OCI-LY1 (cell line): ENCODE measurements around the gene SYF2.
"Not testable (repeated sequence)": the region's sequence is repeated elsewhere in the genome, so short reads cannot be mapped to it uniquely, and the experiment has no call there.

Source experiments
- H2AFZ ChIP-seq: fragments of 200-600 bp; sonication (generic), shearing (Covaris generic); 2 replicates; pipeline ENCODE4 v1.6.0; 2014; ENCODE audit warnings: antibody characterized with exemption, mild to moderate bottlenecking, low read length
- H3F3A ChIP-seq: fragments of 200-600 bp; sonication (generic), shearing (Covaris generic); 2 replicates; pipeline ENCODE4 v1.6.0; 2014; ENCODE audit warnings: mild to moderate bottlenecking, antibody characterized with exemption, low read length, moderate library complexity; ENCODE audit not compliant: insufficient read depth
- H3K27ac ChIP-seq: fragments of 200-600 bp; sonication (generic); 2 replicates; pipeline ENCODE4 v1.5.1; 2014; ENCODE audit warnings: low read length, mixed run types, mild to moderate bottlenecking, low read depth; ENCODE audit not compliant: poor library complexity, severe bottlenecking
- H3K27me3 ChIP-seq: fragments of 200-600 bp; sonication (generic); 2 replicates; pipeline ENCODE4 v1.6.0; 2014; ENCODE audit warnings: antibody characterized with exemption, mild to moderate bottlenecking, low read length, moderate library complexity; ENCODE audit not compliant: insufficient read depth
- H3K36me3 ChIP-seq: fragments of 200-600 bp; sonication (generic); 2 replicates; pipeline ENCODE4 v1.6.1; 2014; ENCODE audit warnings: mild to moderate bottlenecking, antibody characterized with exemption, low read length, moderate library complexity, mixed read lengths; ENCODE audit not compliant: insufficient read depth
- H3K4me1 ChIP-seq: fragments of 200-600 bp; sonication (generic); 2 replicates; pipeline ENCODE4 v1.5.1; 2014; ENCODE audit warnings: mild to moderate bottlenecking, low read length, moderate library complexity; ENCODE audit not compliant: insufficient read depth, severe bottlenecking
- H3K4me2 ChIP-seq: fragments of 200-600 bp; sonication (generic), shearing (Covaris generic); 2 replicates; pipeline ENCODE4 v1.6.1; 2014; ENCODE audit warnings: low read length
- H3K4me3 ChIP-seq: fragments of 200-600 bp; sonication (generic); 2 replicates; pipeline ENCODE4 v1.5.1; 2014; ENCODE audit warnings: low read length, low read depth, mild to moderate bottlenecking, mixed read lengths; ENCODE audit not compliant: poor library complexity, severe bottlenecking
- H3K79me2 ChIP-seq: fragments of 200-600 bp; shearing (Covaris generic); 2 replicates; pipeline ENCODE4 v1.6.1; 2016; ENCODE audit warnings: mixed run types, low read length, mixed read lengths; ENCODE audit not compliant: insufficient read depth
- H3K9ac ChIP-seq: fragments of 200-600 bp; sonication (generic), shearing (Covaris generic); 2 replicates; pipeline ENCODE4 v1.6.1; 2014; ENCODE audit warnings: mild to moderate bottlenecking, low read length, mixed read lengths
- H3K9me2 ChIP-seq: fragments of 200-600 bp; sonication (generic), shearing (Covaris generic); 2 replicates; pipeline ENCODE4 v1.6.1; 2014; ENCODE audit warnings: low read depth, mild to moderate bottlenecking, low read length, mixed read lengths
- H3K9me3 ChIP-seq: fragments of 200-600 bp; shearing (Covaris generic); 2 replicates; pipeline ENCODE4 v1.6.1; 2014; ENCODE audit warnings: low read length, mixed read lengths
- H4K20me1 ChIP-seq: fragments of 200-600 bp; sonication (generic), shearing (Covaris generic); 2 replicates; pipeline ENCODE4 v1.6.0; 2016; ENCODE audit warnings: mild to moderate bottlenecking, low read length; ENCODE audit not compliant: insufficient read depth
- EZH2 ChIP-seq: fragments of 200-600 bp; sonication (generic), shearing (Covaris generic); IDR thresholded peaks from 2 replicates; pipeline ENCODE4 v1.8.0; 2017; ENCODE audit warnings: borderline replicate concordance, mixed run types, mild to moderate bottlenecking, antibody characterized with exemption, low read length, moderate library complexity, mixed read lengths
- TF ChIP-seq, protein P1 (sequence below): fragments of 200-600 bp; sonication (generic), shearing (Covaris generic); IDR thresholded peaks from 2 replicates; pipeline ENCODE4 v1.5.1; 2017; ENCODE audit warnings: mild to moderate bottlenecking, antibody characterized with exemption, low read length, moderate library complexity, mixed read lengths

The SYF2 gene

DNA sequence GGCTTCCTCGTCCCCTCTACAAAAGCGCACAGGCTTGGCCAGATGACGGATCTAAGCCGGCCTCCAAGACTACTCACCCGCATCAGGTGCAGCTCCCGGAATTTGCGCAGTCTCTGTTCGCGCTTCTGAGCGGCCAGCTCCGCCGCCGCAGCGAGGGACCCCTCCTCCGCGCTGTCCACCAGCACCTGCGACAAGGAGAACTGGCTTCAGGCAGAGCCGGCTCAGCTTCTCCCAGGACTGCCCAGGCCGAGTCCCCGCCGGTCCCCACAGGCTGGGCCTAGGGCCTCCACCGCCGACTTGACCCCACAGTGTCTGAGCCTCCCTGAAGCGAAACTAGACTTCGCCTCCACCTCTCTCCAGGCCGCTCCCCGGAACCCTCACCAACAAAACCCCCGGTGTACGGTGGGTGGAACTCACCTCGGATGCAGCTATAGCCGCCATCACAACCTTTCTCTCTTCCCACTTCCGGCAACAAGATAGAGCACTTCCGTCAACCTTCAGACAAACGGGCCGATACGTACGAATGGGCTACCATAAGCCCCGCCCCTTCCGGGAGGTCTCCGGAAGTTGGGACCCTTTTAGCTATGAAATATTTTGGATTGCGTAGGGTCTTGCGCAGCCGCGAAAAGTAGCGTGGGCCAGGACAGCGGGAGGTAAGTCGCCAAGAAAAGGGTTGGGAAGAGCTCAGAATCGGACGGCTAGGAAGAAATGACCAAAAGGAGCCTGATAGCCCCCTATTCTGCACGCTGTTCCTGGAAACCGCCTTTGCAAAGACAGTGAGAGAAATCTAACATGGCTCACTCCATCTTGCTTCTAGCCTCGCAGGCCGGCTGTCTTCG lies at the start of gene SYF2:
TSS of gene SYF2 (minus strand) at position 476 of the 839 bp plus-strand sequence. CDS start at position 441, 35 bp downstream.
- H3K4me2 ChIP-seq: peak within 1 kb of the TSS; percentile 82
- no peaks in the 10 kb centered on the region for H4K20me1 ChIP-seq
- peaks cover 9% of the 10 kb centered on the region; the same call in 1 of the 2 replicates for H3K79me2 ChIP-seq
- no peaks in the 10 kb centered on the region for H3K9me2 ChIP-seq
- H3K4me3 ChIP-seq: peak within 1 kb of the TSS; percentile 95
- H3K27me3 ChIP-seq: no peaks in the 10 kb centered on the region
- H3K27ac ChIP-seq: peak within 1 kb of the TSS; percentile 82
- no peaks in the 10 kb centered on the region for H3K9me3 ChIP-seq
- H2AFZ ChIP-seq: no peak within 1 kb of the TSS
- H3K9ac ChIP-seq: peak within 1 kb of the TSS; percentile 91
- no peak for TF ChIP-seq EZH2
- TF ChIP-seq, protein P1, sequence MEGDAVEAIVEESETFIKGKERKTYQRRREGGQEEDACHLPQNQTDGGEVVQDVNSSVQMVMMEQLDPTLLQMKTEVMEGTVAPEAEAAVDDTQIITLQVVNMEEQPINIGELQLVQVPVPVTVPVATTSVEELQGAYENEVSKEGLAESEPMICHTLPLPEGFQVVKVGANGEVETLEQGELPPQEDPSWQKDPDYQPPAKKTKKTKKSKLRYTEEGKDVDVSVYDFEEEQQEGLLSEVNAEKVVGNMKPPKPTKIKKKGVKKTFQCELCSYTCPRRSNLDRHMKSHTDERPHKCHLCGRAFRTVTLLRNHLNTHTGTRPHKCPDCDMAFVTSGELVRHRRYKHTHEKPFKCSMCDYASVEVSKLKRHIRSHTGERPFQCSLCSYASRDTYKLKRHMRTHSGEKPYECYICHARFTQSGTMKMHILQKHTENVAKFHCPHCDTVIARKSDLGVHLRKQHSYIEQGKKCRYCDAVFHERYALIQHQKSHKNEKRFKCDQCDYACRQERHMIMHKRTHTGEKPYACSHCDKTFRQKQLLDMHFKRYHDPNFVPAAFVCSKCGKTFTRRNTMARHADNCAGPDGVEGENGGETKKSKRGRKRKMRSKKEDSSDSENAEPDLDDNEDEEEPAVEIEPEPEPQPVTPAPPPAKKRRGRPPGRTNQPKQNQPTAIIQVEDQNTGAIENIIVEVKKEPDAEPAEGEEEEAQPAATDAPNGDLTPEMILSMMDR: no peak
- peaks cover 41% of the 10 kb centered on the region for H3K36me3 ChIP-seq
- H3F3A ChIP-seq: peaks cover 3% of the 10 kb centered on the region; the same call in 1 of the 2 replicates
- peaks cover 37% of the 10 kb centered on the region for H3K4me1 ChIP-seq

DNA sequence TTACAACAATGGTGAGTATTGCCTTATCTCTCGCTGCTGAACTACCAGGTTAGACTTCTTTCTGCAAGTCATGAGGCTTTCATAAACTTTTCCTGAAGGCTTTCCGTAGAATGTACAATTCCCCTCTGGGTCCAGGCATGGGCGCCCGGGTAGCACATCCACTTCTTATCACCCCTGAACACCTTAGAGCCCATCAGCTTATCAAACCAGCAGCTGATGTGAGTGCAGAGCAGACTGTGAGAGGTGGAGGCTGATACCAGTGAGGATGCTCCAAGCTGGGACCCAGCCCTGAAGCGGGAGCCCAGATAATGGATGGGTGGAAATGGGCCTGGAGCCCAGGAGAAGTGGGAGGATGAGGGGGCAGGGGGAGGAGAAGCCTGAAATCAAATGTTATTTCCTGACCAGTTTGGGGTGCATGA lies 47.4 kb upstream of the SYF2 start:
- not testable (repeated sequence) for H3K4me2 ChIP-seq, H3K9me2 ChIP-seq, H3K27me3 ChIP-seq, H3K4me3 ChIP-seq, H3K9me3 ChIP-seq, H3K36me3 ChIP-seq, H2AFZ ChIP-seq, H3F3A ChIP-seq, H3K79me2 ChIP-seq, H3K27ac ChIP-seq, H3K4me1 ChIP-seq, H3K9ac ChIP-seq, H4K20me1 ChIP-seq

DNA sequence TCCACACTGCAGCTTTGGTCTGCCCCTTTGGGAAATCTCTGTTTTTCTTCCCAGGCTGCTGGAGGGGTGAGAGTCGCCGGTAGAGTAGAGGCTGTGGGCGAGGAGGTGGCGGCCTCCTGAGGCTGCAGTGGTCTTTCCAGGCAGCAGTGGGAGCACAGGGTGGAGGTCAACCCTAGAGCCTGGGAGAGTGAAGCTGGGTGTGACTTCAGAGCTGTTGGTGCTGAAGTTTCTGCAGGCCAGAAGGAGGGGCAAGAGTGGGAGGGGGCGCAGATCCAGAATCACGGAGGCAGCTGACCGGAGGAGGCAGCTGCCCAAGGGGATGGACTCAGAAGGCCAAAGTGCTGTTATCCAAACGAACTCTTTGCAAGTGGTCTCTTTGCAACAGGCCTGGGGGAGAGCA lies 46.5 kb upstream of the SYF2 start:
- H2AFZ ChIP-seq, H3K27me3 ChIP-seq, H3K79me2 ChIP-seq, H3K9me3 ChIP-seq, H3K4me3 ChIP-seq, H3K27ac ChIP-seq, H3K4me1 ChIP-seq, H4K20me1 ChIP-seq, H3K9me2 ChIP-seq, H3K36me3 ChIP-seq, H3K9ac ChIP-seq, H3F3A ChIP-seq, H3K4me2 ChIP-seq: not testable (repeated sequence)

DNA sequence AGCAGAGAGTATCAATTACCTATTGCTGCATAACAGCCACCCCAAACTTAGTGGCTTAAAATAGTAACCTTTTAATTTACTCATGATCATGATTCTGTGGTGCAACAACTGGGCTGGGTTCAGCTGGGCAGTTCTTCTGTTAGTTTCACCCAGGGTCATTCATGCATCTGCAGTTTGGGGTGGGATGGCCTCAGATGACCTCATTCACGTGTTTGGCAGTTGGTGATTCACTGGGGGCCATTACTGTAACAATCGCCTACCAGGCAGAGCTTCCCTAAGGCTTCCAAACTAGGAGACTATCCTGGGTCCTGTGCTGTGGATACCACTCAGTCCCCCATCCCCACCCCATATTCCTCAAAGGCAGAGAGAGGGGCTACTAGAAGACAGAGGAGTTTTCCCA lies 46.1 kb upstream of the SYF2 start:
- not testable (repeated sequence) for H3F3A ChIP-seq, H3K36me3 ChIP-seq, H3K4me1 ChIP-seq, H3K27me3 ChIP-seq, H3K4me3 ChIP-seq, H3K9me3 ChIP-seq, H3K79me2 ChIP-seq, H3K27ac ChIP-seq, H2AFZ ChIP-seq, H4K20me1 ChIP-seq, H3K4me2 ChIP-seq, H3K9ac ChIP-seq, H3K9me2 ChIP-seq

DNA sequence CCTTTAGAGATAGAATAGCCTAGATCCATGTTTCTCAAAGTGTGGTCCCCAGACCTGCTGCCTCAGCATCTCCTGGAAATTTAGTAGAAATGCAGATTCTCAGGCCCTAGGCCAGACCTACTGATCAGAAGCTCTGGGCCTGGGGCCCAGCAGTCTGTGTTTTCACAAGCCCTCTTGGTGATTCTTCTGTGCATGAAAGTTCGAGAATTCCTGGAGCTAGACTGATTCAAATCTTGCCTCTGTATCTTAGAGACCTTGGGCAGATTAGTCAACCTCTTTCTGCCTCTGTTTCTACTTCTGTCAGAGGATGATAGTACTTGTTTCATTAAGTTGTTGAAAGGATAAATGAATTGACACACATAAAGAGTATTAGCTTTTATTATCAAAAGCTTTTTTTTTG lies 45.0 kb upstream of the SYF2 start:
- not testable (repeated sequence) for H3F3A ChIP-seq, H3K79me2 ChIP-seq, H3K4me3 ChIP-seq, H3K4me1 ChIP-seq, H3K27me3 ChIP-seq, H3K9ac ChIP-seq, H2AFZ ChIP-seq, H3K4me2 ChIP-seq, H4K20me1 ChIP-seq, H3K9me3 ChIP-seq, H3K27ac ChIP-seq, H3K36me3 ChIP-seq, H3K9me2 ChIP-seq

DNA sequence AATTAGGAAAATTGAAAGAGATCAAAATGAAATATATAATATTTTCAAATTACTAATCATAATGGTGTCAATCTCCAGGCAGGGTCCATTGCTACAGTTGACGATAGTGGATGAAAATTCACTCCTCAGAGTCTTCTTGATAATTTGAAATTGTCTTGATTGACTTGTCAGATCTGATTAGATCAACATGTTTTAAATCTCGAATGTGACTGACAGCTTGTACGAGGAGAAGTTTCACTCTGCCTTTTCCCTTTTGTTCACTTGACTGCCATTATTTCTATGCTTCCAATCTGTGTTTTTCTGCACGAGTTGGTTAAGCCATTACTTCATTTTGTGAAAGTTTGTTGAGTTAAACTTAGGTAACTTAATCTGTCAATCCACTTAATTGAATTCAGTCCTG lies 43.3 kb upstream of the SYF2 start:
- H3K4me1 ChIP-seq, H3K9me3 ChIP-seq, H4K20me1 ChIP-seq, H3K4me2 ChIP-seq, H3K36me3 ChIP-seq, H3F3A ChIP-seq, H3K27ac ChIP-seq, H3K79me2 ChIP-seq, H2AFZ ChIP-seq, H3K9me2 ChIP-seq, H3K9ac ChIP-seq, H3K4me3 ChIP-seq, H3K27me3 ChIP-seq: not testable (repeated sequence)

DNA sequence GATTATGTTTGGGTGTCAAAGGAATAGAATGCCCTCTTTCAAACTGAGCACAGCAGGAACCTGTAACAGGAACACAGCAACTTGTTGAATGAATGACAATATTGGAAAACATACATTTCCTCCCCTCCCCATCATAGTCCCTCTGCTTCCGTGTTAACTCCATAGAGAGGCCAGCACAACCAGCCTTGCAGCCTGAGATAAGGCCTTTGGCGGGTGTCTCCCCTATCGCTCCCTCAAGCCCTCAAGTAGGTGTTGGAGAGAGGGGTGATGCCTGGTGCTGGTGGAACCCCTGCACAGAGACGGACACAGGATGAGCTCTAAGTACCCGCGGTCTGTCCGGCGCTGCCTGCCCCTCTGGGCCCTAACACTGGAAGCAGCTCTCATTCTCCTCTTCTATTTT lies 39.9 kb upstream of the SYF2 start, which contains the start of gene RHD:
TSS of gene RHD (plus strand) at position 272 of the 400 bp plus-strand sequence. CDS start at position 311, 39 bp downstream.
- not testable (repeated sequence) for H3K4me3 ChIP-seq, H3K4me1 ChIP-seq, H3K9me2 ChIP-seq, H3K27me3 ChIP-seq, H2AFZ ChIP-seq, H3K9me3 ChIP-seq, H3K79me2 ChIP-seq, H3K9ac ChIP-seq, H4K20me1 ChIP-seq, H3F3A ChIP-seq, H3K27ac ChIP-seq, H3K4me2 ChIP-seq, H3K36me3 ChIP-seq
